A673 (cell line): ENCODE data around the gene WIPF2.
"Not testable (repeated sequence)": the region's sequence is repeated elsewhere in the genome, so short reads cannot be mapped to it uniquely, and the experiment has no call there.

ENCODE experiments used
- CTCF ChIP-seq: fragments of 300-800, 200-600 bp; sonication (generic); conservative IDR thresholded peaks from 2 replicates; pipeline ENCODE4 v1.5.1; 2017; ENCODE audit warnings: low read depth, mild to moderate bottlenecking, antibody characterized with exemption, low read length, moderate library complexity, mixed read lengths
- EZH2 ChIP-seq: fragments of 200-600 bp; sonication (generic); IDR thresholded peaks from 2 replicates; pipeline ENCODE4 v1.6.1; 2017; ENCODE audit warnings: borderline replicate concordance, low read depth, mild to moderate bottlenecking, mixed read lengths, antibody characterized with exemption, low read length; ENCODE audit not compliant: poor library complexity, severe bottlenecking

GRCh38 chr17:40231928-40232327 is 12.8 kb downstream of the WIPF2 start:
- TF ChIP-seq CTCF, EZH2: not testable (repeated sequence)
